Measurements from ENCODE around the gene LTBP1.

LTBP1 gene

DNA sequence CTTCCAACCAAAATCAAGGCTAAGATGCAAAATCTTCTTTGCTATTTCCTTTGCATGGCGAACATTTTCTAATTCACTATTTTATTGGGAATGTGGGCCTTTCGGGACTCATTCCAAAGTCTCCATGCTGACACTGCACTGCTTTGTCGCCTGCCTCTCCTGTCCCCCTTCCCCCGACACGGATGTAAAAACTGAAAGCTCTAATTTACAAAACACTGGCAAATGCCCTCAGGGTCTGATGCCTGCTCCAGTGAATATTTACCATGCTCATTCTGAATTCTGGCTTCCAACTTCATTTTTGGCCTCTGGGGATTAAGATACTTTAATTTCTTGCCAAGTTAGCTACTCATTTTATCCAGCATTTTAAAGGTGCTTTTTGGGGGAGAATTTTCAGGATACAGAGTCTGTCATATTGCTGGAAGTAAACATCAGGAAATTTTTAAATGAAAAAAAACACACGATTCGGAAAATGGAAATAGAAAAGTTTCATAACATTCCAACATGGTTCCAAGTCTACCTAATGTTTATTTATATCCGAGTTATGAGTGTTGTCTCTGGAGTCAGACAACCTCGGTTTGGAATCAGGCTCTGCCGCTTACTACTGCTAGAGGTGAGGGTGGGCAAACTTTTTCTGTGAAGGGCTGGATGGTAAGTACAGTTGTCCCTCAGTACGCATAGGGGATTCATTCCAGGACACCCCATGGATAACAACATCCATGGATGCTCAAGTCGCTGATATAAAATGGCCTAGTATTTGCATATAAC is 14.6 kb upstream of the LTBP1 start:
- no peak for DNase-seq

DNA sequence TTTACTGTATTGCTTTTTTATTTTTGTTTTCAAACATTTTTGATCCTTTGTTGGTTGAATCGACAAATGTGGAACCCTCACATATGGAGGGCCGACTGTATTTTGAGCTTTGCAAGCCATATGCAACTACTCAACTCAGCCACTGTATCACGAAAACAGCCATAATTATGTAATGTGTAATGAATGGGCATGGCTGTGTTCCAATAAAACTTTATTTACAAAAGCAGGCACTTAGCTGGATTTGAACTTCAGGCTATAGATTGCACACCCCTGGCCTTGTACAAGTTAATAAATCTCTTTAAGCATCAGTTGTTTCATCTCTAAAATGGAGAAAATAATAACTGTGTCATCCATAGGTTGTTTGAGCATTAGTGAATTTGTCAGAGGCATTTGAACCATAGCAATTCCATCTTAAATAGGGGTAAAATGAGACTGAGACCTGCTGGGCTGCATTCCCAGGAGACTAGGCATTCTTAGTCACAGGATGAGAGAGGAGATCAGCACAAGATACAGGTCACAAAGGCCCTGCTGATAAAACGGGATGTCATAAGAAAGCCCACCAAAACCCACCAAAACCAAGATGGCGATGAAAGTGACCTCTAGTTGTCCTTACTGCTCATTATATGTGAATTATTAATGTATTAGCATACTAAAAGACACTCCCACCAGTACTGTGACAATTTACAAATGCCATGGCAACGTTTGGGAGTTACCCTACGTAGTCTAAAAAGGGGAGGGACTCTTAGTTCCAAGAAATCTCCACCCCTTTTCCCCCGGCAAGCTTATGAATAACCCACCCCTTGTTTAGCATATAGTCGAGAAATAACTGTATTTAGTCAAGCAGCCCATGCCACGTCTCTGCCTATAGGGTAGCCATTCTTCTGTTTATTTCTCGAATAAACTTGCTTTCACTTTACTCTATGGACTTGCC is 13.7 kb upstream of the LTBP1 start:
- DNase-seq, result no peak

DNA sequence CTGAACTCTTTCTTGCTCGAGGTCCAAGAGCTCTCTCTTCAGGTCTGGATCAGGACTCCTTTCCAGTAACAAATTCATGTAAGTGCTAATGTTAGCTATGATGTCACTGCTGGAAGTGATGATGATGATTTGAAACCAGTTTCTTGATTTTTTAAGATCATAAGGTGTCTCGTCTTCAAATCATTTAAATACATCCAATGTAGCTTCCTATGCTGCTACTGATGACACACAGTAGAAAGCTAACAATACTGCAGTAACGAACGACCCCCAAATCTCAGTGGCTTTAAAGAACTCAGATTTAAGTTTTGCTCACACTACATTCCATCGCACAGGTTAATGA is 13.0 kb upstream of the LTBP1 start:
- no peak for DNase-seq

DNA sequence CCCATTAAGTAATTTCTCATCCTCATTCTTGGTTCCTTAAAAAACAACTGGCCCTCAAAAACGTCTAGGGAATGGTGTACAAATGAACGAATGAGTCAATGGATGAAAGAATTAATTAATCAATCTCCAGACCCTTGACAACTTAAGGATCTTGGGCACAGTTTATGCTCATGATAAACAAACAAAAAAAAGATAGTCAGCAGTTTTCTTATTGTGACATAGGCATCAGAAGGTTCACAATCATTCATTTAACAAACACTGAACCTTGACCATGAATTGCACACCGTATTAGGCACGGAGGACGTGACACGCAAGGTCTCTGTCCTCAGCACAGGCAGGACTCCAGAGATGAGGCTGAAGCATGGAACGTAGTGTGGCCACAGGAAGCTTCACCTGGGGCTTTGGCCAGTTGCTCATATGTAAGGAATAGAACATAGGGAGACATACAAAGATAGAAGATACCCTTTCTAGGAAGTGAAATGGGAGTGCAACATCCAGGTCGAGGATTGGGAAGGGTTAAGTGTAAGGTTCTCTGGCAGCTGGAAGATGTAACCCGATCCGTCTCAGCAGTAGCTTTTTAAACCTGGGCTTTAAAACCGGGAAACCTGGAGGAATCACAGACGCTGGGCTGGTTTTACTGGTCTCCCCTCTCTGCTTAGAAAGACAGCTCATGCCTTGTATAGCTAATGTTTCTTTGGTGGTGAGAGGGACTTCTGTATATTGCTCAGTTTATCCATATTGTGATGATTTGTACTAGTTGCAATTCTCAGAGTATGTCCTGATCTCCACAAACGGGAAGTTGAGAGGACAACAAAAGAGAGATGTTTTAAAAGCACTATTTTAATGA is 8.9 kb upstream of the LTBP1 start:
- no peak for DNase-seq

DNA sequence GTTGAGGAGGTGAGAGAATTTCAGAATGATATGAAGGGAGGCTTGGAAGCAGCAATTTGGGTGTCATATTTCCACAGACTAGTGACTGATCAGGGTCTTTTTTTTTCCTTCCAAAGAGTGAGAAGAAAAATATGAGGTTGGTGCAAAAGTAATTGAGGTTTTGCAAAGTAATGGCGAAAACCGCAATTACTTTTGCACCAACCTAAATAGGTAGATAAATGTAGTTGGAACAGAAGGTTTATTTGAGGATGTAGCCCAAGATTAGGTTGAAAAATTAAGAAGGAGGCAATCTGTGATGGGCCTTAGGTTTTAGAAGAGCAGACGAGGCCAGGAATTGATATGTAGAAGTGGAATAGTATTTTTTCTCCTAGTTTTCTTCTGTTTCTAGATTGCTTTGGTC is 7.8 kb upstream of the LTBP1 start:
- no peak for DNase-seq

DNA sequence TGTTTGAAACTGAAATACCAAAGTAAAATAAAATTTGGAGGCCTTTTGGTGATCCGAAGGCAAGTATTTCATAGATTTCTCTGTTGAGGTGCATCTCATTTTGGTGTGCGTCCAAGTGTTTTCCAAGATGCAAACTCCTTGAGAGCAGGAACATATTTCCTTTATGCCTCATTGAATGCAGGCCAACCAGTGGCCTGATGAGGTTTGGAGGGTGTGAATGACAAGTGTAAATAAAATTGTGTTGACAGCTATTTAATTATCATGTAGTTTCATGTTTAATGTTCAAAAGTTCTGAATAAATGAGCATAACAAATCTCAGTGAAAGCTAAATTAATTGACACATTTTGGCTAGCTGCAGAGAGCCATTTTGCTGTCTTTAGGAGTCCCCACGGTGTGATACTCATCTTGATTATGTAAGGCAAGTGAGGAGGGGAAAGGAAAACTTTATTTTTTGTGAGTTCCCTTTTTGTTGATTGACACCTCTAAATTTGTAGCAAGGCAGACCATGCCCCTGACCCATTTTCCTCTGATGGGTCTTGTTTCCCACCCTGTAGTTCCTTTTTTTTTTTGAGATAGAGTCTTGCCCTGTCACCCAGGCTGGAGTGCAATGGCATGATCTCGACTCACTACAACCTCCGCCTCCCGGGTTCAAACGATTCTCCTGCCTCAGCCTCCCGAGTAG is 6.3 kb upstream of the LTBP1 start:
- DNase-seq, result no peak

DNA sequence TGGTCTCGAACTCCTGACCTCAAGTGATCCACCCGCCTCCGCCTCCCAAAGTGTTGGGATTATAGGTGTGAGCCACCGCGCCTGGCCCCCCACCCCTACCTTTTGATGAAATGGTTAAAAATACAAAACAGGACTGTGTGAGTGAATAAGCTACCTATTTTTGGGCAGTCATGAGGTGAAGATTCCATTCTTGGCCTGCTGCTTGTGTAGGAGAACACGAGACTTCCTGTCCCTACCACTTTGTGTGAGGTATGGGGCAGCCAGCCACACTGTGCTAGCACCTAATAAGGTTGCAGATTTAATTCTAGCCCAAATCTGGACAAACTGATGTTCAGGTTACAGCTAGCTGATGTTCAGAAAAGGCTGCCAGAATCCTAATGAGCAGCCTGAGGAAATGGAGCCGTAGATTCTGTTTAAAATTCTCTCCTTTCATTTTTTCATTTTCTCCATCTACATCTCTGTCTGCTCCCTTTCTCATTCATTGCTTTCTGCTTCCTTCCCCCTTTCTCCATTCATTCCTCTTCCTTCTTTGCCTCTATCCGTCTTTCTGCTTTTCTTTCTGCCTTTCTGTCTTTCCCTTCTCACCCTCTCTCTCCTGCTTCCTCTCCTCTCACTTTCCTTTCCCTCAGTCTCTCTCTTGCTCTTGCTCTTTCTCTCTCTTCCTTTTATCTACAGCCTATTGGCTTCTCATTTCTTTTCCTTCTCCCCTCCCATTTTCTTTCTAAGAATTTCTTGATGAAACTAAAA is 4.6 kb upstream of the LTBP1 start:
- DNase-seq, result no peak

DNA sequence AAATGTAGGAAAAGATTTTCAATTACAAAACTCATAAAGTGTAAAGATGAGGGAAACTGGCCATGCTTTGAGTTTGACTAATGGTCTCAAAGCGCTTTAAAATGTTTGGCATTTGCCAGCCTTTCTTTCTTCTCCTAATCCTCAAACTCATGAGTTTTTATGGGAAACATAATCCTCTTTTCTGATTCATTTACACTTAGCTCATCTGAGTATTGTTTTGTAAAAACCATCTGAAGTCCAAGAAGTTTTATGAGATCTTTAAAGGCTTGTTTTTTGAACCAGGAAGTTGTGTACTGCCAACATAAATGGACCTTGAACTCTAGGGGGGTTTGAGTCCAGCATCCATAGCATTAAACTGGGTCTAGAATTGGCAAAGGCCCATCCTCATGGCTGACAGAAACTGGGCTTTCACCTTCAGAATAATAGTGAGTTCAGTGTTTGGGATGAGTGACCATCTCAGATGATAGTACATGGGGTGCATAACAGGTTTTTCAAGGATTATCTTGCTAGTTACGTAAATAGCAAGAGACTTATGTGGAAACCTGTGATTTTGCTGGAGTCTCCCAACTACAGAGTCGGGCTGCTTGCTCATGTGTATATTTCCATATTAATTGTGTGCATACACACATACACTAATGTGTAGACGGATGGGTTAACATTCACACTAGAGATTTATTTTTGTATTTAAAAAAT is 3.8 kb upstream of the LTBP1 start:
- no peak for DNase-seq

DNA sequence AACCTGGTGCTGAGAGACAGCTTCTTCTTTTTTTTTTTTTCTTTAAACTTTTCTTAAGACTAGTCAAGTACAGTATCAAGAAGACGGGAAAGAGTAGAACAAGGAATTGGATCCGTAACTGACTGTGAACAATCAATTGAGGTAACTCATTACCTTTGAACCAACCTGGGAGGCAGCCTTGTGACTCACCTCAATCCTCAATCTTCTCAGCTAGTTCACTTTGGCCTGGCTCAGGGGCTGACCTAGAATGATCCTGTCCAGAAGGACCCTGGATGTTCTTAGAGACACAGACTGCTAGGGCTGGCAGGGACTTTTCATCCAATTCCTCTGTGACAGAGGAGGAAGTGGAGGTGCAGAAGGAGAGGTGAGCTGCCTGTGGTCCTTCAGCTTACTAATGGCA is 1.5 kb upstream of the LTBP1 start:
- DNase-seq, result no peak

DNA sequence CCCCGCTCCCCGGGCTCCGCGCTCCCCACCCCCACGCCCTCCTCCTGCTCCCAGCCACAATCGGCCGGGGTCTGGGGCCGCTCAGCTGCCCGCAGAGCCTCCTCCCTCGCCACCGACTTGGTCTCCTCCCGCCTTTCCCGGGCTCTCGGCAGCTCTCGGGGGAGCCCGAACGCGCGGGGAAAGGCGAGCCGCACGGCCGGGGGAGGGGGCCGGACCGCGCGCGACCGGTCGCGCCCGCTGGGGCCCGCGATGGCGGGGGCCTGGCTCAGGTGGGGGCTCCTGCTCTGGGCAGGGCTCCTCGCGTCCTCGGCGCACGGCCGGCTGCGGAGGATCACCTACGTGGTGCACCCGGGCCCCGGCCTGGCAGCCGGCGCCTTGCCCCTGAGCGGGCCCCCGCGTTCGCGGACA is 327 bp downstream of the LTBP1 start:
- DNase-seq, result no peak

DNA sequence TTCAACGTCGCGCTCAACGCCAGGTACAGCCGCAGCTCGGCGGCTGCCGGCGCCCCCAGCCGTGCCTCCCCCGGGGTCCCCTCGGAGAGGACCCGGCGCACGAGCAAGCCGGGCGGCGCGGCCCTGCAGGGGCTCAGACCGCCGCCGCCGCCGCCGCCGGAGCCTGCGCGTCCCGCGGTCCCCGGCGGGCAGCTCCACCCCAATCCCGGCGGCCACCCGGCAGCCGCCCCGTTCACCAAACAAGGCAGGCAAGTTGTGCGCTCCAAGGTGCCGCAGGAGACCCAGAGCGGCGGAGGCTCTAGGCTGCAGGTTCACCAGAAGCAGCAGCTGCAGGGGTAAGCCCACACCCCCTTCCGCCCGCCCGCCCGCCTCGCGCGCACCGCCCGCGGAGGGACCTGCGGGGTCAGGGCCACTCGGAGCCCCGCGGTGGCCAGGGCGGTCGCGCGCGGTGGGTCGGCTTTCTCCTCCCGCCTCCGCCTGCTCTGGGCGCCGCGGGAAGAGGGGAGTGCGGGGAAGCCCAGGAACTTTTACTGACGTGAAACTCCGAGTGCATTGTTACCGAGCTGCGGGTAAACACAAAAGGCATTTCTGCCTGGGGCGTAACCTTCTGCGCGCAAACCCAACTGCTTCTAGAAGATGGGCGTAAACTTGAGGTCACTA is 861 bp downstream of the LTBP1 start:
- peak; percentile 18 for DNase-seq

DNA sequence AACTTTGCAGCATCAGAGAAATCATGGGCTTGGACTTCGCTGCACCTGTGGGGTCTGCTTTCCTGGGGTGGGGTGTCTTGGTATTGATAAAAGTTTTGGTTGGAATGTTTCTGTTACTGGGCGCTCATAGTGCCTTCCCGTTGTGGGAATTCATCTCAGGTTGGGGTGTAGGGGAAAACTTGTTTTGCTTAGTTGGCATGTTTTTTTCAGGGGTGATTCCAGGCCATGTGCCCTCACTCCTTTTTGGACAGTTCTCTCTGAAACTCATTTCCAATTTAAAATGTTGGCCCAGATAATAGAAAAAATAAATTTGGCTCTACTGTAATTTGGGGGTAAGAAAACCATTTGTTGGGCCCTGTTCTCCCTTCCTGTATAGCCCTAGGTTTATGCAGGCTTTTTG is 1.5 kb downstream of the LTBP1 start:
- no peak for DNase-seq

DNA sequence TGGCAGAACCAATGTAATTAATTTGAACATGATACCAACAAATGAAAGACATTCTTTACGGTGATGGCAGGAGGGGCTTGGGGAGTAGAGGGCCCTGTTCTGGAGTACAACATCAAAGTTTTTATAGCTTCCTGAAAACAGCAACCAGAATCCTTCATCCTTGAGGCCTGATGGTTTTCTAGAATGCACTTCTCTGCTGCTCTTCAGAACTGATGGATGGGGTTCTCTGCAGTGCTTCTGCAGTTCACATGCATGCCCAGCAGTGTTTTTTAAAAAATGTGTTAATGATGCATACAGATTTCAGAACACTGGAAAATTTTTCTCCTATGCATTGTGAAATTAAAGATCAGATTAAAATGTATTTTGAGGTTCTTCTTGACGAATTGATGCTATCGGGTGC is 2.5 kb downstream of the LTBP1 start:
- DNase-seq, result no peak

DNA sequence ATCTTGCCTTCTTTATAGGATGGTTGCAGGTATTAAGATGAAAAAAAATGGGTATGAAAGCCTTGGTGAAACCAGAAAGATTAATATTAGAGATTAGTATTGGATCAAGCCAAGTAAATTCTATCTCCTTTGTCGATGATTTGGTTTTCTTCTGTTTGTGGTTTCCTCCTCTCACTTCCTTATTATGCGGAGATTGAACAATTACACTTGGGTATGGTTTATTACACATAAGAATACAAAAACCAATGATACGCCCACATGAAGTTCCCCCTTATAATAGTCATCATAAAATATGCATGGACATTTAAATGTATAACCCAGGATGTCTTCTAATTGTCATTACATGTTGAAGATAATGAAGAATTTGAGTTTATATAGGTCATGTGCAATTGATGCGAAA is 4.9 kb downstream of the LTBP1 start:
- DNase-seq, result no peak

DNA sequence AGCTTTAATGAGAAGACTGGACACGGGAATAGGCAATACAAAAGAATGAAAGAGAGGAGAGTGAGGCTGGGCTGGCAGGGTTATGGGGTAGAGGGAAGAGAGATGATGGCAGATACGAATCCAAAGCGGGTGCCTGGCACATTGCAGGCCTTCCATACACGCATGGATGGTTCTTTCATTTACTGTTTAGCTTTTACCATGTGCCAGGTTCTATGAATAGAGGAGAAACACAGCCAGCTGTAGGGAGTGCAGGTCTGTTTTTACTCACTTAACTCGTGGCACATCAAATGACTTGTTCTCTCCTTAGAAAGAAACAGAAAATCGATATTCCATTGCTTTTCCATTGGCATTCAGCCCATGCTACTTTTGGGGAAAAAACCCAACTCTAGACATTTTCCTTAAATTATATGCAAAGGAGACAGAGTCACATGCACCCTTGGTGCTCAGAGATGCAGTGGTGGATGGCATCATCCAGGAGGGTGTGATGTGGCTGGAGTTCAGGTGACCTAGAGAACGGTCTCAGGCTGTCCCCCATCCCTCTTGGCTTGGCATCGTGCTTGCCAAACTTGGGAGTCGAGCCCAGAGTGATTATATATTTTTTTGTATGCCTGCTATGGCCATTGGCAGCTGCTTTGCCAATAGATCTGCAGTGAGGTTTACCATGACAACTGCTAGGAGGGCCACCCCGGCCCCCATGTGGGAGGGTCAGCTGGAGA is 6.2 kb downstream of the LTBP1 start:
- DNase-seq, result no peak

DNA sequence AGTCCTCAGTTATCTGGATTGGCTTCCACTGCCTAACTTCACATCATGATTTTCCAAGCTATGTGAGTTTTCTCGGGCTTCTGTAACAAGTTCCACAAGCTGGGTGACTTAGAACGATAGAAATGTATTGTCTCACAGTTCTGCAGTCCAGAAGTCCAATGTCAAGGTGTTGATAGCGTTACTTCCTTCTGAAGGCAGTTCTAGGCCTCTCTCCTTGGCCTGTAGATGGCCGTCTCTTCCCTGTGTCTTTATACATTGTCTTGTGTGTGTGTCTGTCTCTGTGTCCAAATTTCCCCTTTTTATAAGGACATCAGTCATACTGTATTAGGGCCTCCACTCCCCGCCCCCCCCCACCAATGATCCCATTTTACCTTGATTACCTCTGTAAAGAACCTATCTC is 7.5 kb downstream of the LTBP1 start:
- no peak for DNase-seq

DNA sequence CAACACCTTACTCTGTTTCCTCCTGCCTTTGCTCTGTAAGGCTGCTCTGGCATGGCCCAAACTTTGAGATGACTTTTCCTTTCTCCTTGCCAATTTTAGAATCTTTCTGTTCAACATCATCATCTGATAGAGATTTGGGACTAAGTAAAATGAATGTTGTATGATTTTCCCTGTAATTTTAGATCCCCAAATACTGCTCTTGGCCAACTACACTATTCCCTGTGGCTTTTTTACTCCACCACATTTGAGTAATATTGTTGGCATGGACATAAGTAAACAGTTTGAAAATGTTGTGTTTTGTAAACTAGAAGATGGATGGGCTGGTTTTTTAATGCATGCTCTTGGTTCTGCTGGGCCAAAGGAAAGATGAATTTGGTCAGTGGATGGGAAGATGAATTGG is 12.1 kb downstream of the LTBP1 start:
- no peak for DNase-seq

DNA sequence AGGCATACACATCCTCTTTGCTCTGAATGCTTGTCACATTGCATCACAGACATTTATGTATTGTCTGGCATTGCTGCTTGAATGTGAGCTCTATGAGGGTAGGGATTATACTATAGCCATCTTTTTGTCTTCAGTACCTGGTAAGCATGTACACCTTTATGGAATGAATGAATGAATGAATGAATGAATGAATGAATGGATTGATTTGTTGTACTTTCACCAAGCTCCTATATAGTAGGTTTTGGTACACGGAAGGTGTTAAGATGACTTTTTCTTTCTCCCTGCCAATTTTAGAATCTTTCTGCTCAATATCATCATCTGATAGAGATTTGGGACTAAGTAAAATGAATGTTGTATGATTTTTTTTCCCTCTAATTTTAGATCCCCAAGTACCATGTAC is 13.5 kb downstream of the LTBP1 start:
- no peak for DNase-seq

DNA sequence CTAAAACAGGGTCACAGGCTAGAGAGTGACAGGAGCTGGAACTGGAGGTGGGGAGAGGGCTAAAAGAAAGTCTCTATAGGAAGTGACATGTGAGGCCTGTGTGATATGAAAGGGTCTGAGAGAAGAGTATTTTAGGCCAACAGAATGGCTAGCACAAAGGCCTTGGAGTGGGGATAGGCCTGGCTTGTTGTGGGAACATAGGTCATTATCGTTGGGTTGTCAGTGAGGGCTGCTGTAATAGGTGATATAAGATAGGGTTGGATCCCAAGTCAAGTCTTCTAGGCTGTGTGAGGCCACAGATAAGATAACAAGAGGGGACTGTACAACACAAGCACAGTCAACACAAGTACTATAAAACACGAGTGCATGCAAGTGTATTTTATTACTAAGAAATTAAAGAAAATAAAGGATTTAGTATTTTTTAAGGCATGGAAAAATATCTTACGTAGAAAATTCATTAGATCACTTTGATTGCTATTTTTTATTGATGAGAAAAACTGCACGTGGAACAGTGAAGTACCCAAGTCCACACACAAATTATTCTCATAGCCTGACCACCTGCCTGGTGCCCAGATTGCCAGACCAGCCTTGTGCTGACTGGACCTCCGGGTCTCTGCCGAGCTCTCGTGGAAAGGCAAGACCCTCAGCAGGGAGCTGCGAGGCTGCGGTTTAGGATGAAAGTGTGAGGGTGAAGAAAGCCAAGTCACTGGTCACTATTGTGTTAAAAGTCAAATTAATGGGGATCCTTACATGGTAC is 14.1 kb downstream of the LTBP1 start:
- no peak for DNase-seq

Data from CD4-positive, alpha-beta T cell treated with Interleukin-12 subunit alpha and Interleukin-12 subunit beta, for 1 hour (primary cell).